ENCODE measurements around the gene TMEM107.
A peak's percentile ranks its signal among the peaks of the same experiment; 100 is the strongest.

The TMEM107 gene

GRCh38 chr17:8222380-8222629 lies 46.1 kb upstream of the TMEM107 start (continued):
- TF ChIP-seq, protein P1, sequence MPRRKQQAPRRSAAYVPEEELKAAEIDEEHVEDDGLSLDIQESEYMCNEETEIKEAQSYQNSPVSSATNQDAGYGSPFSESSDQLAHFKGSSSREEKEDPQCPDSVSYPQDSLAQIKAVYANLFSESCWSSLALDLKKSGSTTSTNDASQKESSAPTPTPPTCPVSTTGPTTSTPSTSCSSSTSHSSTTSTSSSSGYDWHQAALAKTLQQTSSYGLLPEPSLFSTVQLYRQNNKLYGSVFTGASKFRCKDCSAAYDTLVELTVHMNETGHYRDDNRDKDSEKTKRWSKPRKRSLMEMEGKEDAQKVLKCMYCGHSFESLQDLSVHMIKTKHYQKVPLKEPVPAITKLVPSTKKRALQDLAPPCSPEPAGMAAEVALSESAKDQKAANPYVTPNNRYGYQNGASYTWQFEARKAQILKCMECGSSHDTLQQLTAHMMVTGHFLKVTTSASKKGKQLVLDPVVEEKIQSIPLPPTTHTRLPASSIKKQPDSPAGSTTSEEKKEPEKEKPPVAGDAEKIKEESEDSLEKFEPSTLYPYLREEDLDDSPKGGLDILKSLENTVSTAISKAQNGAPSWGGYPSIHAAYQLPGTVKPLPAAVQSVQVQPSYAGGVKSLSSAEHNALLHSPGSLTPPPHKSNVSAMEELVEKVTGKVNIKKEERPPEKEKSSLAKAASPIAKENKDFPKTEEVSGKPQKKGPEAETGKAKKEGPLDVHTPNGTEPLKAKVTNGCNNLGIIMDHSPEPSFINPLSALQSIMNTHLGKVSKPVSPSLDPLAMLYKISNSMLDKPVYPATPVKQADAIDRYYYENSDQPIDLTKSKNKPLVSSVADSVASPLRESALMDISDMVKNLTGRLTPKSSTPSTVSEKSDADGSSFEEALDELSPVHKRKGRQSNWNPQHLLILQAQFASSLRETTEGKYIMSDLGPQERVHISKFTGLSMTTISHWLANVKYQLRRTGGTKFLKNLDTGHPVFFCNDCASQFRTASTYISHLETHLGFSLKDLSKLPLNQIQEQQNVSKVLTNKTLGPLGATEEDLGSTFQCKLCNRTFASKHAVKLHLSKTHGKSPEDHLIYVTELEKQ (tag by site-specific recombination; IDR thresholded peaks at IDR 0.05; ENCODE audit: borderline replicate concordance): peak; percentile 100
- TF ChIP-seq ZNF776 (tag by site-specific recombination; IDR thresholded peaks at IDR 0.05; ENCODE audit: borderline replicate concordance) (no peak), ZBTB48 (tag by site-specific recombination; IDR thresholded peaks at IDR 0.05) (no peak), ZBTB10 (tag by site-specific recombination; IDR thresholded peaks at IDR 0.05) (no peak), RBAK (tag by site-specific recombination; IDR thresholded peaks at IDR 0.05) (no peak), ZNF280D (tag by site-specific recombination; IDR thresholded peaks at IDR 0.05) (no peak), TCF7L2 (IDR thresholded peaks at IDR 0.05; ENCODE audit: borderline replicate concordance, low read depth, low read length) (no peak), TRIM28 (IDR thresholded peaks at IDR 0.05; ENCODE audit: borderline replicate concordance, low read length) (peak; percentile 93), SCRT1 (tag by site-specific recombination; IDR thresholded peaks at IDR 0.05; ENCODE audit: borderline replicate concordance) (no peak), ZNF366 (tag by site-specific recombination; conservative IDR thresholded peaks at IDR 0.05) (peak; percentile 92), ZNF202 (tag by site-specific recombination; IDR thresholded peaks at IDR 0.05; ENCODE audit: borderline replicate concordance) (no peak), ZNF184 (tag by site-specific recombination; IDR thresholded peaks at IDR 0.05) (no peak), ZBTB7A (tag by site-specific recombination; IDR thresholded peaks at IDR 0.05; ENCODE audit: low read depth) (no peak), OVOL3 (tag by site-specific recombination; IDR thresholded peaks at IDR 0.05) (no peak)

DNA sequence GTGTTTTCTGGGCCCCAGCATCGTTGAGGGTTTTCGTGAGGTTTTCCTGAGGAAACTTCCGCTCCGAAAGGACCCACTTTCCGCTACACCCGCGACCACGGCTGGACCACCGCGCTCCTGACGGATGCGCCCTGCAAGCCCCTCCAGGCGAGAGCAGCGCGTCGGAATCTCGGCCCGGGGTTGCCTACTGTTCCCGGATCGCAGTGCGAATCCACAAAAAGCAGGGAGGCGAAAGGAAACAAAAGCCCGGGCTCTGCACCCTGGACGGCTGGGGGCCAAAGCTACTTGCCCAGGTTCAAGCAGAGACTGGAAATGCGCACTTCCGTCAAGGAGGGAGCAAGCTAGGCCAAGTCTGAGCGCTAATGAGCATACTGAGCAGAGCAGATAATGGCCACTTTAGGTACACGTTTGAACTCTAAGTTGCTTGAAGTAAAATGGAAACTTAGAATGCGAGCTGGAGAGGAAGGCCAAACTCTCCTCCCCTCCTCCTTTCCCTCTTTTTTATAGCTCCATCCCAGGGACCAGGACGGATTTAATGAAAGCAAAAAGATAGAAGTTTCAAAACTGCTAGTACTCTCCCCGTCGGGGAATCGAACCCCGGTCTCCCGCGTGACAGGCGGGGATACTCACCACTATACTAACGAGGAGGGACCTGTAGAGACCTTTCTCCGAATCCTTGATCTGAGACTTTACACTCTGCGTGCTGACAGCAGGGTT lies 45.6 kb upstream of the TMEM107 start:
- H3K4me1 ChIP-seq (ENCODE audit: control insufficient read depth, insufficient read depth, low read length): peaks cover 5% of the 10 kb centered on the region; the same call in 1 of the 2 replicates
- ChIA-PET CTCF (interaction anchor here (0.9 to 2.1 kb wide), 13 partner anchors 10 to 162 kb away, joined by 3 to 15 read pairs (median 4); partner anchors contain the start of gene BORCS6), POLR2A (interaction anchor here (0.8 to 9.6 kb wide), 22 partner anchors 13 to 162 kb away, joined by 3 to 218 read pairs (median 8); partner anchors contain the start of genes ALOXE3, AURKB, BORCS6 and CTC1)
- H3K4me3 ChIP-seq (ENCODE audit: low read depth, low read length): peak overlapping the region; percentile 78
- peak overlapping the region; percentile 93 for H3K27ac ChIP-seq (ENCODE audit: extremely low read depth, low read depth, low read length)
- H3K36me3 ChIP-seq (ENCODE audit: control insufficient read depth in 2 of 2, insufficient read depth in 1 of 2, low read length in 2 of 2): no peaks in the 10 kb centered on the region
- no peaks in the 10 kb centered on the region for H3K9me3 ChIP-seq (ENCODE audit: control insufficient read depth, insufficient read depth, low read depth, low read length)
- no peak for TF ChIP-seq ZNF560 (tag by site-specific recombination; IDR thresholded peaks at IDR 0.05; ENCODE audit: borderline replicate concordance)
- TF ChIP-seq ZNF280C (tag by site-specific recombination; IDR thresholded peaks at IDR 0.05): no peak
- no peak for TF ChIP-seq ZNF776 (tag by site-specific recombination; IDR thresholded peaks at IDR 0.05; ENCODE audit: borderline replicate concordance)
- TF ChIP-seq, protein P2, sequence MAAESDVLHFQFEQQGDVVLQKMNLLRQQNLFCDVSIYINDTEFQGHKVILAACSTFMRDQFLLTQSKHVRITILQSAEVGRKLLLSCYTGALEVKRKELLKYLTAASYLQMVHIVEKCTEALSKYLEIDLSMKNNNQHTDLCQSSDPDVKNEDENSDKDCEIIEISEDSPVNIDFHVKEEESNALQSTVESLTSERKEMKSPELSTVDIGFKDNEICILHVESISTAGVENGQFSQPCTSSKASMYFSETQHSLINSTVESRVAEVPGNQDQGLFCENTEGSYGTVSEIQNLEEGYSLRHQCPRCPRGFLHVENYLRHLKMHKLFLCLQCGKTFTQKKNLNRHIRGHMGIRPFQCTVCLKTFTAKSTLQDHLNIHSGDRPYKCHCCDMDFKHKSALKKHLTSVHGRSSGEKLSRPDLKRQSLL (tag by site-specific recombination; IDR thresholded peaks at IDR 0.05): peak; percentile 64; the same call in 1 of the 2 replicates
- no peak for TF ChIP-seq ZNF292 (tag by site-specific recombination; IDR thresholded peaks at IDR 0.05; ENCODE audit: borderline replicate concordance, low read depth)
- TF ChIP-seq ZNF146 (tag by site-specific recombination; IDR thresholded peaks at IDR 0.05): no peak; the same call in 1 of the 2 replicates
- peak; percentile 86 for TF ChIP-seq ZNF558 (tag by site-specific recombination; IDR thresholded peaks at IDR 0.05)
- TF ChIP-seq, protein P3, sequence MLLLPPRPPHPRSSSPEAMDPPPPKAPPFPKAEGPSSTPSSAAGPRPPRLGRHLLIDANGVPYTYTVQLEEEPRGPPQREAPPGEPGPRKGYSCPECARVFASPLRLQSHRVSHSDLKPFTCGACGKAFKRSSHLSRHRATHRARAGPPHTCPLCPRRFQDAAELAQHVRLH (tag by site-specific recombination; IDR thresholded peaks at IDR 0.05): peak; percentile 55
- no peak for TF ChIP-seq ZNF610 (tag by site-specific recombination; IDR thresholded peaks at IDR 0.05; ENCODE audit: borderline replicate concordance)
- TF ChIP-seq ZNF785 (tag by site-specific recombination; IDR thresholded peaks at IDR 0.05): no peak
